SKM-1 treated with dmso at 0.1 percent for 144 hours (cell line): ENCODE measurements around the gene FKBP10.
"Not testable (repeated sequence)": the region's sequence is repeated elsewhere in the genome, so short reads cannot be mapped to it uniquely, and the experiment has no call there.

Source experiments
- DNase-seq: peaks from one replicate; lab custom pipeline; 2025; ENCODE audit not compliant: unreplicated experiment; lab: John Stamatoyannopoulos, UW

The FKBP10 gene

GRCh38 chr17:41812381-41813151 is at the start of gene FKBP10:
Gene FKBP10, plus strand, starts transcription at chr17:41813004. Its CDS starts 31 bp downstream, at chr17:41813035.
- DNase-seq, result no peak

- DNase-seq, result no peak
Observed at GRCh38 chr17:41763327-41763726, 49.5 kb upstream of the FKBP10 start.

- DNase-seq, result no peak
Observed at GRCh38 chr17:41766135-41766534, 46.7 kb upstream of the FKBP10 start.

GRCh38 chr17:41767324-41768042 is 45.3 kb upstream of the FKBP10 start:
- DNase-seq, result no peak

GRCh38 chr17:41768682-41769288 is 44.0 kb upstream of the FKBP10 start:
- no peak for DNase-seq

- no peak for DNase-seq
Observed at GRCh38 chr17:41769346-41769862, 43.4 kb upstream of the FKBP10 start.

GRCh38 chr17:41769985-41770384 is 42.8 kb upstream of the FKBP10 start:
- DNase-seq, result no peak

GRCh38 chr17:41771389-41772206 is 41.2 kb upstream of the FKBP10 start:
- DNase-seq, result no peak

GRCh38 chr17:41772218-41772585 is 40.6 kb upstream of the FKBP10 start:
- DNase-seq, result no peak

GRCh38 chr17:41772586-41773189 is 40.1 kb upstream of the FKBP10 start:
- no peak for DNase-seq

GRCh38 chr17:41773190-41773588 is 39.6 kb upstream of the FKBP10 start:
- no peak for DNase-seq

GRCh38 chr17:41773731-41774193 is 39.0 kb upstream of the FKBP10 start:
- DNase-seq, result no peak

GRCh38 chr17:41775394-41776226 is 37.2 kb upstream of the FKBP10 start:
- no peak for DNase-seq

GRCh38 chr17:41776262-41776900 is 36.4 kb upstream of the FKBP10 start:
- DNase-seq, result not testable (repeated sequence)

GRCh38 chr17:41777157-41777573 is 35.6 kb upstream of the FKBP10 start:
- no peak for DNase-seq

GRCh38 chr17:41777574-41778188 is 35.1 kb upstream of the FKBP10 start:
- no peak for DNase-seq

- no peak for DNase-seq
Observed at GRCh38 chr17:41779954-41780353, 32.9 kb upstream of the FKBP10 start.

GRCh38 chr17:41781404-41782110 is 31.2 kb upstream of the FKBP10 start:
- no peak for DNase-seq
